ENCODE measurements around the gene GRIN1.

GRIN1 gene

DNA sequence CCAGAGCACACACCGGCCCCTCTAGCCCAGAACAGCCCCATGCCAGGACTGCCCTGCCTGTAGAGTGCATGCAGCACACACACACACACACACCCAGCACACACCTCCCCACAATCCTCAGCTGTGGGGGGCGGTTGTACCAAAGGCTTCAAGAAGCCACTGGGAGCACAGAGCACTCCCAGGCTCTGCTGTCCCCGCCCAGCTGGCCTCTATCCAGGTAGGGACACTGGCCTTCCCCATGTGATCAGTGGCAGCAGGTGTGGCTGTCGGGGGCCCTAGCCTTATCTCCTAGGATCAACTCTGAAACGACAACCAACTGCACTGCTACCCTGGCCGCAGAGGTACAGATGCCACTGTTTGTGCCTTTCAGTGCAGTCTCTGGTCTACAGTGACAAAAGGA lies 47.4 kb downstream of the GRIN1 start:
- H3K27me3 ChIP-seq = no peaks in the 10 kb centered on the region
- TF ChIP-seq, protein P1, sequence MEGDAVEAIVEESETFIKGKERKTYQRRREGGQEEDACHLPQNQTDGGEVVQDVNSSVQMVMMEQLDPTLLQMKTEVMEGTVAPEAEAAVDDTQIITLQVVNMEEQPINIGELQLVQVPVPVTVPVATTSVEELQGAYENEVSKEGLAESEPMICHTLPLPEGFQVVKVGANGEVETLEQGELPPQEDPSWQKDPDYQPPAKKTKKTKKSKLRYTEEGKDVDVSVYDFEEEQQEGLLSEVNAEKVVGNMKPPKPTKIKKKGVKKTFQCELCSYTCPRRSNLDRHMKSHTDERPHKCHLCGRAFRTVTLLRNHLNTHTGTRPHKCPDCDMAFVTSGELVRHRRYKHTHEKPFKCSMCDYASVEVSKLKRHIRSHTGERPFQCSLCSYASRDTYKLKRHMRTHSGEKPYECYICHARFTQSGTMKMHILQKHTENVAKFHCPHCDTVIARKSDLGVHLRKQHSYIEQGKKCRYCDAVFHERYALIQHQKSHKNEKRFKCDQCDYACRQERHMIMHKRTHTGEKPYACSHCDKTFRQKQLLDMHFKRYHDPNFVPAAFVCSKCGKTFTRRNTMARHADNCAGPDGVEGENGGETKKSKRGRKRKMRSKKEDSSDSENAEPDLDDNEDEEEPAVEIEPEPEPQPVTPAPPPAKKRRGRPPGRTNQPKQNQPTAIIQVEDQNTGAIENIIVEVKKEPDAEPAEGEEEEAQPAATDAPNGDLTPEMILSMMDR (IDR thresholded peaks at IDR 0.05) = no peak
- peaks cover 77% of the 10 kb centered on the region for H3K36me3 ChIP-seq
- H3K27ac ChIP-seq = no peak overlapping the region
- no peaks in the 10 kb centered on the region for H3K9me3 ChIP-seq
- no peak overlapping the region for H3K4me3 ChIP-seq (ENCODE audit: low read depth in 1 of 2, low read length in 1 of 2)
- peaks cover 34% of the 10 kb centered on the region in 2 experiments for H3K4me1 ChIP-seq (ENCODE audit: control insufficient read depth in 1 of 2, insufficient read depth in 1 of 2, low read depth in 1 of 2, low read length in 1 of 2)

DNA sequence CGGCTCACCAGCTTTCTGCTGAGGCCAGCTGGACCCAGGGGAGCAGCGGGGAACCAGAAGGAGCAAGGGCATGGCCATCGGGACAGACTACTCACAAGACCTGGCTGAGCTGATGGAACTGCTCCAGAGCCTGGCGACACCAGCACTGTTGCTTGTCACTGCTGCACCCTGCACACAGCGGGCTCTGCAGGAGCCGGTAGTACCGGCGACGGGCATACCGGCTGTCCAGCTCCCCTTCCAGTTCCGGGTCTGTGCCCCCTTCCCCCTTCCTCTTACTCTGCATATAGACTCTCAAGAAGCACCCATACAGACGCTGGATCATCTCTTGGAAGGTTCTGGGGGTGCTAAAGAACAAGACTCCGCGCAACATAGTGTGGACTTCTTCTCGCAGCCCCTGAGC lies 48.4 kb downstream of the GRIN1 start:
- TF ChIP-seq, protein P1 (IDR thresholded peaks at IDR 0.05) = no peak
- no peaks in the 10 kb centered on the region for H3K27me3 ChIP-seq
- peaks cover 67% of the 10 kb centered on the region for H3K36me3 ChIP-seq
- H3K4me3 ChIP-seq (ENCODE audit: low read depth in 1 of 2, low read length in 1 of 2) = peak overlapping the region; percentile 81 to 97
- H3K27ac ChIP-seq = peak overlapping the region; percentile 98
- peaks cover 34% of the 10 kb centered on the region in 2 experiments for H3K4me1 ChIP-seq (ENCODE audit: control insufficient read depth in 1 of 2, insufficient read depth in 1 of 2, low read depth in 1 of 2, low read length in 1 of 2)
- H3K9me3 ChIP-seq = no peaks in the 10 kb centered on the region

DNA sequence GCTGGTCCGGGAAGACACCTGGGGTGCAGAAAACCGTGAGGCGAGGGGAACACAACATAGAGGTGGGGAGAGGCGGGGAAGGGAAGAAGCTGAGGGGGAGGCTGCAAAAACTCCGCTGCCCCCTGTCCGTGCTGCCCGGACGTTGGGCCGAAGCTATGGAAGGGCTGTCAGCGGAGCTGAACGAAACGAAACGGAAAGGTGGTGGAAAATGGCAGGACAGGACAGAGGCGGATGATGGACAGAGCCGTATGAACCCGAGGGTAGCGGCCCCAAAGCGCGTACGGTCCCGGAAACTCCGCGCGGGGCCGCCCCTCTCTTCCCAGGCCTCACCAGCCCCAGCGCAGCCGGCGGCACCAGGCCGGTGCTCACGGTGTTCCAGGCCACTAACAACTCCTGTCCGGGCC lies 49.1 kb downstream of the GRIN1 start:
- Histone ChIP-seq H3K4me3 (ENCODE audit: low read depth in 1 of 2, low read length in 1 of 2) (peak overlapping the region; percentile 81 to 97), H3K27ac (peak overlapping the region; percentile 98), H3K27me3 (no peaks in the 10 kb centered on the region), H3K9me3 (no peaks in the 10 kb centered on the region), H3K4me1 (ENCODE audit: control insufficient read depth in 1 of 2, insufficient read depth in 1 of 2, low read depth in 1 of 2, low read length in 1 of 2) (peaks cover 34% of the 10 kb centered on the region in 2 experiments), H3K36me3 (peaks cover 60% of the 10 kb centered on the region)
- TF ChIP-seq, protein P1 (IDR thresholded peaks at IDR 0.05) = no peak

DNA sequence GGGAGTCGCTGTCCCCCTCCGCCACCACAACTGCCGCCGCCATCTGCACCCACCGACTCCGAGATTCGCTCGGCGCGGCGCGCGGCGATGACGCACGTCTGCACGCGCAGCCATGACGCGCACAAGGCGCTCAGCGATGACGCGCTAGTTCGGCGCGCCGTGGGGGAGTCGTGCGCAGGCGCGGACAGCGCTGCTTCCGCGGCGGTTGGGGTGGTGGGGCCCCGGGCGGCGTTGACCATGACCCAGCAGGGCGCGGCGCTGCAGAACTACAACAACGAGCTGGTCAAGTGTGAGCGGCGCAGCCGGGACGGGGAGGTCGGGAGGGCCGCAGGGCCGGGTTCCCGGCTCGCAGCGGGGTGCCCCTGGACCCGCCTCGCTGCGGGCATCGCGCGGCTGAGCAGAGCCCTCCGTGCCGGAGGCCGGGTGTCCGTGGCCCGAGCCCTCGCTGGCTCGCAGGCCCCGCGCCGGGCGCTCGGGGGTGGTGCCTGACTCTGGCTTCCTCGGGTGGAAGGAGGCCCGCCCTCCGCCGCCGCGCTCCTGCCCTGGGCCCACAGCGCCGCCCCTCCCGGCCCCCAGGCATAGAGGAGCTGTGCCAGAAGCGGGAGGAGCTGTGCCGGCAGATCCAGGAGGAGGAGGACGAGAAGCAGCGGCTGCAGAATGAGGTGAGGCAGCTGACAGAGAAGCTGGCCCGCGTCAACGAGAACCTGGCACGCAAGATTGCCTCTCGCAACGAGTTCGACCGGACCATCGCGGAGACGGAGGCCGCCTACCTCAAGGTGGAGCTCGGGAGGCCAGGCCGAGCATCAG lies 49.7 kb downstream of the GRIN1 start, which contains the start of the genes ANAPC2 and SSNA1:
Gene ANAPC2 (minus strand): TSS at position 71 of the 807 bp plus-strand sequence. CDS start 28 bp downstream, at position 43.
Gene SSNA1 (plus strand): TSS at position 187 of the 807 bp plus-strand sequence. CDS start 51 bp downstream, at position 238.
- no peaks in the 10 kb centered on the region for H3K27me3 ChIP-seq
- TF ChIP-seq, protein P1 (IDR thresholded peaks at IDR 0.05) = peak; percentile 76
- peak within 1 kb of the TSS; percentile 98 for H3K27ac ChIP-seq
- no peaks in the 10 kb centered on the region for H3K9me3 ChIP-seq
- H3K4me1 ChIP-seq (ENCODE audit: control insufficient read depth in 1 of 2, insufficient read depth in 1 of 2, low read depth in 1 of 2, low read length in 1 of 2) = peaks cover 34% of the 10 kb centered on the region in 2 experiments
- H3K36me3 ChIP-seq = peaks cover 54% of the 10 kb centered on the region
- H3K4me3 ChIP-seq (ENCODE audit: low read depth in 1 of 2, low read length in 1 of 2) = peak within 1 kb of the TSS; percentile 81 to 97

DNA sequence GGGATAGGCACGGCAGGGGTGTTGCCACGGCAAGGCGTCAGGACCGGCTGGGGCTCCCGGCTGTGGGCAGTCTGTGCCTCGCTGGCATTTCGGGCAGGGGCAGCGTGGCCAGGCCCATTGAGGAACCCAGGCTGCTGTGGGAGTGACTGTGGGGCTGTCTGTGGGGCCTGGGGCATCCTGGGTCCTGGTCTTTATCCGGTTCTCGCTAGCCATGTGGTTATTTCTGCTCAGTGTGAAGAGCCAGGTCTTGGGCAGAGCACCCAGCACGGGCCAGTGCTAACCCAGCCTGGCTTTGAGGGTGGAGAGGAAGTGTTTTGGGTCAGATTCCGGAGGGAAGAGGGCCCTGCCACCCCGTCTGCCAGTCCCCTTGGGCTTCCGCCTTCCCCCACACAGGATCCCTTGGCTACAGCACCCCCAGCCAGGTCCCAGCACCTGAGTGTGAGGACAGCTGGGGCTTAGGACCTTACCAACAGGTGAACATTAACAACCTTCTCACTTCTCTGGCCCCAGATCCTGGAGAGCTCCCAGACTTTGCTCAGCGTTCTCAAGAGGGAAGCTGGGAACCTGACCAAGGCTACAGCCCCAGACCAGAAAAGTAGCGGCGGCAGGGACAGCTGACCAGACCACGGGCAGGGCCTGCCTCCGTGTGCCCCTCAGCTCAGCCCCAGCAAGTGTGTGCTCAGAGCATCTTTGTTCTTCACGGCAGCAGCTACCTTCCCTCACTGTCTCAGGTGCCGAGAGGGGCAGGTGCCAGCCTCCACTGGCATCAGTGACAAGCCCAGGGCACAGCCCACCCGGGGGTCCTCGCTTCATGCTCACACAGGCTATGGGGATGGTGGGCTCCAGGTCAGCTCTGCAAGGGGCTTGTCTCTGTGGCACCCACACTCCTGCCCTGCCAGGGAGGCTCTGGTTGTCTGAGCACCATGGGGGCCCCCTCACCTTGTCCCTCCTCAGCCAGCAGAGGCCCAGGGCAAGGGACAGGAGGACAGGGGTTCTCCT lies 50.6 kb downstream of the GRIN1 start:
- H3K4me3 ChIP-seq (ENCODE audit: low read depth in 1 of 2, low read length in 1 of 2) = peak overlapping the region; percentile 81 to 97
- TF ChIP-seq, protein P1 (IDR thresholded peaks at IDR 0.05) = no peak
- H3K27ac ChIP-seq = peak overlapping the region; percentile 98
- H3K4me1 ChIP-seq (ENCODE audit: control insufficient read depth in 1 of 2, insufficient read depth in 1 of 2, low read depth in 1 of 2, low read length in 1 of 2) = peaks cover 34% of the 10 kb centered on the region in 2 experiments
- H3K9me3 ChIP-seq = no peaks in the 10 kb centered on the region
- H3K36me3 ChIP-seq = peaks cover 45% of the 10 kb centered on the region
- no peaks in the 10 kb centered on the region for H3K27me3 ChIP-seq
